CD4-positive, alpha-beta T cell treated with Interleukin-15 for 1 hour (primary cell): ENCODE results near the gene PCNX4.

Experiments used
- DNase-seq: peaks from one replicate; pipeline ENCODE4 v3.0.0-alpha.2; 2020

Gene PCNX4

GRCh38 chr14:60175255-60175902 lies 83.7 kb downstream of the PCNX4 start:
- no peak for DNase-seq

DNA sequence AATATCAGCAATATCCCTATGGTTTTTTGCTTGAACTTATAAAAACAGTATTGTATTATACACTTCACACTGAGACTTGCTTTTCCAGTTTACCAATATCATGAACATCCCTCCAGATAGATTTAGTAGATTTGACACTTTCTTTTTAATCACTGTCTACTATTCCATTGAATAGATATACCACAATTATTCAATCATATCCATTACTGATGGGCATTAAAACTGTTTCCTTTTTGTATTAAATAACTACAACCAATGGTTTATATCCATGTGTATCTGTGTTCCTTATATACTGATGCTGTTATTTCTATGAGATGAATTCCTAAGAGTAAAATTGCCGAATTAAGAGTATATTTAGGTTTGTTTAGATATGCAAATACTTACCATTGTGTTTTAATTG lies 86.4 kb downstream of the PCNX4 start:
- no peak for DNase-seq

DNA sequence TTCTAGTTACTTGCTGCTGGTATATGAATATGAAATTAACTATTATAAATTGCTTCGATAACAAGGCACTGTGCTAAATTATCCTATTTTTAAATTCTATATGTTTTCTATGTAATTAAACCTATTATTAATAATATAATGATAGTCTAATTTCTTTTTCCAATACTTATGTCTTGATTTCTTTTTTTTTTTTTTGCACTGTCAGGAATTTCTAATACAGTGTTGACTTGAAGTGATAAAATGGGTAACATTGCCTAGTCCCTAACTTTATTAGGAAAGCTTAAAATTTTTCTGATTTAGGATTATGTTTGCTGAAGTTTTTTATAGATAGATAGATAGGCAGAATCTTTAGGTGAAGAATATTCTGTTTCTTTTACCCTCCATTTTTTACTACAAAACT lies 87.1 kb downstream of the PCNX4 start:
- DNase-seq = no peak

- DNase-seq = no peak
Measured at GRCh38 chr14:60179431-60179869, 87.7 kb downstream of the PCNX4 start.

DNA sequence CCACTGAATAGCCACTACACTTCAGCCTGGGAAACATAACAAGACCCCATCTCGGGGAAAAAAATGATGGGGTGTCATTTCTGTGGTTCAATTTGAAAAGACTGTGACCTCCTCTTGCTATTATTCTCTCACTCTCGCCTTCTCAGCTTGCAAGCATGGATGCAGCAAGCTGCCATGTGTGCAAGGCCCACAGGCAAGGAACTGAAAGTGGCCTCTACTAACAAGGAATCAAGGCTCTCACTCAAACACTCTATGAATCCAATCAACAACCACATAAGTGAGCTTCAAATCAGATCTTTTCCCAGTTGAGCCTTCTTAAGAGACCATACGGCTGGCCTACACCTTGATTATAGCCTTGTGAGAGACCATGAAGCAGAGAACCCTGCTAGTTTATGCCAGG lies 91.4 kb downstream of the PCNX4 start:
- DNase-seq = no peak

DNA sequence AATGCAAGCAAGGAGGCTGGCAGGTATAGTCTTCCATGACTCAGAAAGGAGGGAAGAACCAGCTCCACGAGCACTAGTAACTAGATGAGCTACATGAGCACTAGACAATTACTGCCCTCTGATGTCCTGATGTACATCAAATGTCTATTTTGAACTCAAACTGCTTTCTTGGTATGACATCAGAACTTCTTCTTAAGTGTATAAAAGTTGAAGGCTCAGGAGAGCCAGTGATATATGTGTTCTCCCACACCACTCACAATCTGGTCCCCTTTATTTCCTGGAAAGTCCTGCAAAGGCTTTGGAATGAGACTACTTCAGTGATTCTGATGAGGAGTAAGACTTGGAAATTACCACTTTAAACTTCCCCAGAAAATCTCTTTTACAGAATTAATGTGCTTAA lies 92.0 kb downstream of the PCNX4 start:
- no peak for DNase-seq

DNA sequence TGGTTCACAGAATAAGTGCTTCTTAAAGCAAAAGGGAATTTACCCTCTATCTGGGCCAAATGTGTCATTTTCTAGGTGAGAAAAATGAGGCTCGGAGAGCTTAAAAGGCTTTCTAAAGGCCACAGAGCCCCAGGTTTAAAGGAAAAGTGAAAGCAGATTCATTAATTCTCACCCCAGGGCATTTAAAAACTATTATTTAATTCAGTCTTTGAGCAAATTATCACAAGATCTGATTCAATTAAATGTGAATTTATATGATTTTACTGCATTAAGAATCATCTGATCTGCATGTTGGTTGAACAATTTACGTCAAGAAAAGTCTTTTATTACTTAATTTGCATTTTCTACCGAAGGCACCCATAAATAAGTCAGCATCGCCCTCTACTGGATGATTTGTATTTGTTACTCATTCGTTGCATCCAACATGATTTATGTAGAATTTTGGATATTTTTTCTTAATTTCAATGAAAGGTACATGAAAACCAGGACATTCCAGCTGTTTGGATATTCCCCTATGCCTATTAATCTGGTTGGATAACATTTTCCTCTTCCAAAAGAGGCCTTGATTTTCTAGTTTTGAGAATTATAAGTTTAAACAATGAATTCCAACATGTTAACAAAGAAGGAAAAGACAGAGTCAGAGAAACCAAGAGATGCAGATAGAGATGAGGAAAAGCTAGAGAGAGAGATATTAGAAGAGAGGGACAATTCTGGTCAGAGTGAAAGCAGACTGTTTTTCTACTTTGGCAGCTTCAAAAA lies 92.6 kb downstream of the PCNX4 start:
- no peak for DNase-seq

- DNase-seq = no peak
Measured at GRCh38 chr14:60184905-60185555, 93.3 kb downstream of the PCNX4 start.

- no peak for DNase-seq
Measured at GRCh38 chr14:60188115-60188514, 96.4 kb downstream of the PCNX4 start.

- no peak for DNase-seq
Measured at GRCh38 chr14:60188696-60189095, 97.0 kb downstream of the PCNX4 start.

GRCh38 chr14:60189923-60190840 lies 98.5 kb downstream of the PCNX4 start:
- no peak for DNase-seq

DNA sequence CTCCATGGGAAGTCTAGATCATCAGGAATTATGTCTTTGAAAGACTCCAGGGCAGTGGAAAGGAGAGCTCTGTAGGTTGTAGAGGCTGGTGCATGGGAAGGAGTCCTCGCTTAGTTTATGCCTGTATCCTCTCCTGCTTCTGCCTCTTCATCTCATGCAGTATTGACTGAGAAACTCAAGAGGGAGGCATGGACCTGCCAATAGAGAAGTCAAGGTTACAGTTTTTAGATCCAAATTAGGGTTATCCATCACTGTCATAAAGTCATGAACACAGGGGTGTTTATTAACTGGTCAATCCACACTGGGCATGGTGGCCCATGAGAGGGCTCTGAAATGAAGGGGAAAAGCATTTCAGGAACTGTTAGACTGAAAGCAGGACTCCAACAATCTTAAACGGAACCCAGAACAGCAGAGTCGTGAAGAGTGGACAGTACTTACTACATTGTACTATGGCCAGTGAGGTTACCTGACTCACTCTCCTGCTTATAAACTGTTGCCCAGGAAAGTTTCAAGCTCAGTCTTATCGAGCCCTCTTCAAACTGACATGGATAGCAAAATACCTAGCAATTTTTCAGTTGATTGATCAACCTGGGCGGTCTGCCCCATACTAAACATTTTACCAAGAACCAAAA lies 103.6 kb downstream of the PCNX4 start:
- no peak for DNase-seq

- DNase-seq = no peak
Measured at GRCh38 chr14:60196291-60196690, 104.6 kb downstream of the PCNX4 start.

DNA sequence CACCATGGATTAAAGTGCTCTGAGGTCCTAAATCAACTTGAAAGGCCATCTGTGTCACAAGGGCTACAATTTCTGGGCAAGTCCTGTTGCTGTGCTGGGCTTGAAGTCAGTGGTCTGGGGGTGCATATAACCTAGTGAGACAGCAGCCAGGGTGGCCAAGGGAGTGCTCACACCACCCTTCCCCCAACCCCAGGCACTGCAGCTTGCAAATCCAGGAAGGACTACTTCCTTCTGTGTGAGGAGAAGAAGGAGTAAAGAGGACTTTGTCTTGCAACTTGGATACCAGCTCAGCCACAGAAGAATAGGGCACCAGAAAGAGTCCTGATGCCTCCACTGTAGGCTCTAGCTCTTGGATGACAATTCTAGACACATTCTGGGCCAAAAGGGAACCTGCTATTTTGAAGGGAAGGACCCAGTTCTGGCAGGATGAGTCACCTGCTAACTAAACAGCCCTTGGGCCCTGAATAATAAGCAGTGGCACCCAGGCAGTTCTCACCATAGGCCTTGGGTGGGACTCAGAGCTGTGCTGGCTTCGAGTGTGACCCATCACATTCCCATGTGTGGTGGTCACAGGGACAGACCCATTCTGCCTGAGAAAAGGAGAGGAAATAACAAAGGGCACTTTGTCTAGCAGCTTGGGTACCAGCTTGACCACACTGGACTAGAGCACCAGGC lies 106.0 kb downstream of the PCNX4 start:
- DNase-seq = no peak

GRCh38 chr14:60199321-60199720 lies 107.6 kb downstream of the PCNX4 start:
- DNase-seq = no peak

DNA sequence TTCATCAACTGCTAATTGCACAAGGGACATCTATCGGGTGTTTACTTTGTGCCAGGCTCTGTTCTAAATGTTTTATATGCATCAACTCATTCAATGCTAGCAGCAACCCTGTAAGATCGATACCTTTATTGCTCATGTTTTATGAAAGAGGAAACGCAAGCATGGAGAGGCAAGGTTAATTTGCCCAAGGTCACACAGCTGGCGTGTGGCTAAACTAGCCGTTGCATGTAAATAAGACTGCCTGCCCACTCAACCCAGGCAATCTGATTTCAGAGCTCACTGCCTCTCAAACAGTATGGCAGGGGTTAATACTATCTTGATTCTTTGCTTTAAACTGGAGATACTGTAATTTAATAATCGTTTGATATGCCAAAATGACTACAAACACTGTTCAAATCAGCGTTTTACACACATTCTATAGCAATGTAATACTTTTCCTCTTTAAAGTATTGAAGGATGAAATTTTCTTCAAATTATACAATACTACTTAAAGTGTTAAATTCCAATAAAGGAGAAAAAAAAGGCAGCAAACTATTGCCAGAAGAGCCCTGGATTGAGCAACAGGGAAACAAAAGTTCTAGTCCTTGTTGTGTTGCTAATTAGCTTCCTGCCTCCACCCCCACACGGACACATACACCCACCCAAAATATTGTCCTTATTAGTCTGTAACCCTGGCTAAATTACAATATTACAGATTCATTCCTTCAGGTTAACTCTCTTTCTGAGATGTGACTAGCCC lies 112.5 kb downstream of the PCNX4 start:
- DNase-seq = no peak

DNA sequence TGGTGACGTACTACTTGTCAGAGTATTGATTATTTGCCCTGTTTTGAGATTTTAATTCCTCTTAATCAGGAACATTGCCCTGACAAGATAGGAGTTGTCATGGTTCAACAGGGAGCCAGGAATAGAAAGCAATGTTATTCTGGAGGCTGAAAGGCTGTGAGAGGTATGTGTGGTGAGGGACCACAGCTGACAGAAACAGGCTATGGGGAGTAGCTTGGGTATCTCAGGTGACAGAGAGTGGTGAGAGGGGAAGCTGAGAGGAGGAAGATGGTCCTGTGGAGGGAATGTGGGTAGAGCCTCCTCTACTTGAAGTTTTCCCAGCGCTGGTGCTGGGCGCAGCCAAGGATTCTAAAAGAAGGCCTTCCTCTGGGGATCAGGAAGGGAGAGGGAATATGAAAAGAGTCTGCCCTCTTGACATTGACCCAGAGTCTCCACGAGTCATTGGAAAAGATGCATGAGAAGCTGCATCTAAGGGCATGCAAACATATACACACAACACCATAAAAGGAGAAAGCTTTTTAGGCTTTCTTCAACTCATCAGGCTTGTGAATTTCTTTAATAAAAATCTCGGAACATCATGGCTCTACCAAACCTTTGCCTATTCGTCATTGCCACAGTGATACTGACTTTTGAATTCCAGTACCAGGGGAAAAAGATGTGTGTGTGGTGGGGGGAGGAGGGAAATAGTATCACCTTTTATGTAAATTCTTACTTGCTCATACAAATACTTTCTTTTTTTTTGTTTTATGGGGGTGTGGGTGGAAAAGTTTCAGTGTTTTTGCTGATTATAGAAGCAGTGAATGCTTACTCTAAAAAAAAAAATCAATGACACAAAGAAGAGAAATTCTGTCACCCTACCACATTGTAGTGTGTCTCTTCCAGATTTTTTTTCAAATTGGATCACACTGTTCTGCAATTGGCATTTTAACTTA lies 113.4 kb downstream of the PCNX4 start:
- DNase-seq = no peak

- no peak for DNase-seq
Measured at GRCh38 chr14:60206249-60206670, 114.5 kb downstream of the PCNX4 start.

- no peak for DNase-seq
Measured at GRCh38 chr14:60206837-60207533, 115.3 kb downstream of the PCNX4 start.
